Measurements from ENCODE around the gene SNX8.

- TF ChIP-seq EP300 (IDR thresholded peaks at IDR 0.05; ENCODE audit: borderline replicate concordance) = no peak
- TF ChIP-seq RAD21 (IDR thresholded peaks at IDR 0.05; ENCODE audit: low read depth) = no peak
- TF ChIP-seq, protein P1, sequence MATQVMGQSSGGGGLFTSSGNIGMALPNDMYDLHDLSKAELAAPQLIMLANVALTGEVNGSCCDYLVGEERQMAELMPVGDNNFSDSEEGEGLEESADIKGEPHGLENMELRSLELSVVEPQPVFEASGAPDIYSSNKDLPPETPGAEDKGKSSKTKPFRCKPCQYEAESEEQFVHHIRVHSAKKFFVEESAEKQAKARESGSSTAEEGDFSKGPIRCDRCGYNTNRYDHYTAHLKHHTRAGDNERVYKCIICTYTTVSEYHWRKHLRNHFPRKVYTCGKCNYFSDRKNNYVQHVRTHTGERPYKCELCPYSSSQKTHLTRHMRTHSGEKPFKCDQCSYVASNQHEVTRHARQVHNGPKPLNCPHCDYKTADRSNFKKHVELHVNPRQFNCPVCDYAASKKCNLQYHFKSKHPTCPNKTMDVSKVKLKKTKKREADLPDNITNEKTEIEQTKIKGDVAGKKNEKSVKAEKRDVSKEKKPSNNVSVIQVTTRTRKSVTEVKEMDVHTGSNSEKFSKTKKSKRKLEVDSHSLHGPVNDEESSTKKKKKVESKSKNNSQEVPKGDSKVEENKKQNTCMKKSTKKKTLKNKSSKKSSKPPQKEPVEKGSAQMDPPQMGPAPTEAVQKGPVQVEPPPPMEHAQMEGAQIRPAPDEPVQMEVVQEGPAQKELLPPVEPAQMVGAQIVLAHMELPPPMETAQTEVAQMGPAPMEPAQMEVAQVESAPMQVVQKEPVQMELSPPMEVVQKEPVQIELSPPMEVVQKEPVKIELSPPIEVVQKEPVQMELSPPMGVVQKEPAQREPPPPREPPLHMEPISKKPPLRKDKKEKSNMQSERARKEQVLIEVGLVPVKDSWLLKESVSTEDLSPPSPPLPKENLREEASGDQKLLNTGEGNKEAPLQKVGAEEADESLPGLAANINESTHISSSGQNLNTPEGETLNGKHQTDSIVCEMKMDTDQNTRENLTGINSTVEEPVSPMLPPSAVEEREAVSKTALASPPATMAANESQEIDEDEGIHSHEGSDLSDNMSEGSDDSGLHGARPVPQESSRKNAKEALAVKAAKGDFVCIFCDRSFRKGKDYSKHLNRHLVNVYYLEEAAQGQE (IDR thresholded peaks at IDR 0.05; ENCODE audit: low read depth) = no peak
- no peak for TF ChIP-seq EGR1 (IDR thresholded peaks at IDR 0.05)
- TF ChIP-seq YY1 (IDR thresholded peaks at IDR 0.05; ENCODE audit: low read depth) = no peak
- no peak for TF ChIP-seq TAF1 (IDR thresholded peaks at IDR 0.05; ENCODE audit: low read depth)
- TF ChIP-seq CREB1 (IDR thresholded peaks at IDR 0.05; ENCODE audit: low read depth) = no peak
- TF ChIP-seq ZBTB7A (IDR thresholded peaks at IDR 0.05; ENCODE audit: low read depth) = no peak
- TF ChIP-seq TEAD4 (IDR thresholded peaks at IDR 0.05) = no peak
- TF ChIP-seq CEBPB (IDR thresholded peaks at IDR 0.05) = no peak
These were observed 39.1 kb downstream of the SNX8 start for GRCh38 chr7:2275101-2275500.

All from Ishikawa (cell line).